CD14-positive monocyte (primary cell): Measurements from ENCODE around the gene RANGRF. TPM values are rescaled to one million over a fixed set of nuclear protein-coding genes. Genes with fewer than 3 reads are reported as not detected.

Experiments
- DNase-seq, 3 donors: peaks; one replicate each; pipeline ENCODE4 v3.0.0-alpha.2; 2011 to 2022
- H2AFZ ChIP-seq: 2 replicates; pipeline ENCODE4 v1.6.0; 2012; ENCODE audit warnings: mild to moderate bottlenecking, low read depth, low read length, inconsistent platforms; ENCODE audit not compliant: insufficient read depth, poor library complexity, severe bottlenecking
- H3K27ac ChIP-seq, 2 donors: 1 replicate in 1 of 2; 2 replicates in 1 of 2; pipeline ENCODE4 v1.5.1; 2012 to 2013; ENCODE audit warnings: low read length in 2 of 2, control low read depth in 1 of 2, inconsistent platforms in 1 of 2, low read depth in 1 of 2, mild to moderate bottlenecking in 1 of 2
- H3K27me3 ChIP-seq, 2 donors: one replicate each; pipeline versions ENCODE4 v1.6.0 to v1.6.1; 2011 to 2013; ENCODE audit warnings: low read length in 2 of 2; ENCODE audit not compliant: control insufficient read depth in 2 of 2, insufficient read depth in 2 of 2
- H3K36me3 ChIP-seq, 2 donors: replicated peaks in 1 of 2; 1 replicate in 1 of 2; 2 replicates in 1 of 2; pipeline versions ENCODE4 v1.5.1 to v1.6.1; 2012 to 2013; ENCODE audit warnings: low read length in 2 of 2, control low read depth in 1 of 2, inconsistent platforms in 1 of 2, mild to moderate bottlenecking in 1 of 2; ENCODE audit not compliant: insufficient read depth in 2 of 2, control insufficient read depth in 1 of 2
- H3K4me1 ChIP-seq, 2 donors: 1 replicate in 1 of 2; 2 replicates in 1 of 2; pipeline versions ENCODE4 v1.5.1 to v1.6.1; 2012 to 2013; ENCODE audit warnings: low read length in 2 of 2, control low read depth in 1 of 2, inconsistent platforms in 1 of 2, mild to moderate bottlenecking in 1 of 2, moderate library complexity in 1 of 2; ENCODE audit not compliant: insufficient read depth in 2 of 2, control insufficient read depth in 1 of 2
- H3K4me2 ChIP-seq: replicated peaks from 2 replicates; pipeline ENCODE3; 2012; ENCODE audit warnings: low read length, moderate library complexity, mild to moderate bottlenecking; ENCODE audit not compliant: poor library complexity, severe bottlenecking; ENCODE audit errors: extremely low read depth
- H3K4me3 ChIP-seq, 3 experiments: fragments of 200-600 bp in 1 of 3; sonication (generic) in 1 of 3; replicated peaks in 1 of 3; 1 replicate in 2 of 3; 2 replicates in 1 of 3; pipeline ENCODE4 v1.5.1; 2011 to 2013; ENCODE audit warnings: low read length in 3 of 3, mild to moderate bottlenecking in 3 of 3, control low read depth in 2 of 3, low read depth in 2 of 3, inconsistent platforms in 1 of 3, moderate library complexity in 1 of 3
- H3K79me2 ChIP-seq: 2 replicates; pipeline ENCODE4 v1.6.0; 2012; ENCODE audit warnings: mild to moderate bottlenecking, control low read depth, inconsistent platforms, low read length, moderate library complexity; ENCODE audit not compliant: insufficient read depth
- H3K9ac ChIP-seq: 2 replicates; pipeline ENCODE4 v1.6.0; 2017; ENCODE audit warnings: low read length, mild to moderate bottlenecking; ENCODE audit not compliant: insufficient read depth, poor library complexity, severe bottlenecking
- H3K9me3 ChIP-seq, 2 donors: replicated peaks in 1 of 2; 1 replicate in 1 of 2; 2 replicates in 1 of 2; pipeline versions ENCODE4 v1.5.1 to v1.6.1; 2012 to 2013; ENCODE audit warnings: low read length in 2 of 2, control low read depth in 1 of 2; ENCODE audit not compliant: control insufficient read depth in 1 of 2, insufficient read depth in 1 of 2
- H4K20me1 ChIP-seq: 2 replicates; pipeline ENCODE4 v1.6.0; 2012; ENCODE audit warnings: mild to moderate bottlenecking, low read length, control low read depth, moderate library complexity; ENCODE audit not compliant: insufficient read depth
- H3K27ac Mint-ChIP-seq, 7 donors: one replicate each; pipeline ENCODE4 v1.8.0; 2020; ENCODE audit warnings: mild to moderate bottlenecking in 7 of 7, mixed read lengths in 7 of 7, moderate library complexity in 6 of 7, inconsistent platforms in 2 of 7
- H3K27me3 Mint-ChIP-seq, 3 donors: one replicate each; pipeline ENCODE4 v1.8.0; 2021 to 2022; ENCODE audit warnings: low read depth in 3 of 3, mild to moderate bottlenecking in 3 of 3, mixed read lengths in 3 of 3, moderate library complexity in 3 of 3, inconsistent platforms in 1 of 3
- H3K36me3 Mint-ChIP-seq, 2 donors: one replicate each; pipeline ENCODE4 v1.8.0; 2020; ENCODE audit warnings: mixed read lengths in 2 of 2, inconsistent platforms in 1 of 2, mild to moderate bottlenecking in 1 of 2
- H3K4me1 Mint-ChIP-seq: one replicate; pipeline ENCODE4 v1.8.0; 2020; ENCODE audit warnings: mild to moderate bottlenecking, mixed read lengths
- H3K4me3 Mint-ChIP-seq, 2 donors: one replicate each; pipeline ENCODE4 v1.8.0; 2020; ENCODE audit warnings: mild to moderate bottlenecking in 2 of 2, mixed read lengths in 2 of 2, moderate library complexity in 1 of 2
- H3K9me3 Mint-ChIP-seq, 7 donors: one replicate each; pipeline ENCODE4 v1.8.0; 2020 to 2022; ENCODE audit warnings: mixed read lengths in 7 of 7, mild to moderate bottlenecking in 6 of 7, moderate library complexity in 6 of 7, inconsistent platforms in 2 of 7
- CTCF ChIP-seq: fragments of 200-600 bp; IDR thresholded peaks from one replicate; pipeline ENCODE4 v1.8.0; 2022; ENCODE audit warnings: antibody characterized with exemption, mild to moderate bottlenecking
- WGBS: methylation state at CpG from one replicate; pipeline ENCODE4 v1.1.5; 2013; ENCODE audit warnings: missing lambda C conversion rate; ENCODE audit not compliant: insufficient coverage; 5-methylcytosine and 5-hydroxymethylcytosine counted together
- intact Hi-C, 2 donors: fragments of 100-400 bp; cut with micrococcal nuclease; formaldehyde crosslinking; loops; one replicate each; pipeline versions ENCODE4 v1.15.0 to v1.15.1; 2023
- polyA plus RNA-seq, 3 donors: library from polyadenylated mRNA; depleted of rRNA in 1 of 3; unstranded in 2 of 3; stranded (reverse) in 1 of 3; fragments of 300-500 nt in 2 of 3; fragments of >200 nt in 1 of 3; fragmentation: Illumina TruSeq in 2 of 3; gene quantifications; 1 replicate in 2 of 3; 2 replicates in 1 of 3; pipeline ENCODE4 v1.2.3, GENCODE V29; 2012 to 2021

Gene RANGRF
- polyA plus RNA-seq, 3 donors = 27.3 to 34.3 (median 31.7) TPM

- no peaks in the 10 kb centered on the region for H3K9me3 Mint-ChIP-seq
- intact Hi-C loops = loop anchor here (2.0 to 5.0 kb wide), 3 partner anchors 35 to 85 kb away; partner anchors contain the start of genes CTC1 (in 1 of the 2) and PFAS (in 1 of the 2)
- DNase-seq = no peak
- H2AFZ ChIP-seq = peak overlapping the region; percentile 93
- H3K27ac Mint-ChIP-seq = peak overlapping the region; percentile 89 to 97 (median 95)
- H3K9ac ChIP-seq = peak overlapping the region; percentile 79
- no peaks in the 10 kb centered on the region for H3K36me3 ChIP-seq
- H3K4me3 ChIP-seq = peak overlapping the region; percentile 76 to 90 (median 84)
- H3K27me3 ChIP-seq = no peaks in the 10 kb centered on the region
- no peak for TF ChIP-seq CTCF
- H3K4me3 Mint-ChIP-seq = peak overlapping the region; percentile 93 to 96
- peaks cover 10 to 12% of the 10 kb centered on the region in 2 donors for H3K36me3 Mint-ChIP-seq
- H3K79me2 ChIP-seq = peaks cover 26% of the 10 kb centered on the region
- H3K4me1 Mint-ChIP-seq = peaks cover 42% of the 10 kb centered on the region
- H3K4me2 ChIP-seq = peak overlapping the region; percentile 87
- peaks cover 0 to 1% (median 0%) of the 10 kb centered on the region in 3 donors for H3K27me3 Mint-ChIP-seq
- no peaks in the 10 kb centered on the region for H4K20me1 ChIP-seq
- WGBS = 50% methylated on average over 13 of the region's 19 CpGs
- no peaks in the 10 kb centered on the region for H3K9me3 ChIP-seq
- peak overlapping the region; percentile 77 to 84 for H3K27ac ChIP-seq
- H3K4me1 ChIP-seq = peaks cover 27 to 40% of the 10 kb centered on the region in 2 donors
Measured at GRCh38 chr17:8287651-8288335, 677 bp upstream of the RANGRF start.

GRCh38 chr17:8289103-8289397, 580 bp downstream of the RANGRF start:
- H3K27ac ChIP-seq = peak overlapping the region in 1 of 2 donors; percentile 84
- no peaks in the 10 kb centered on the region for H3K27me3 ChIP-seq
- Mint-ChIP-seq H3K9me3 (no peaks in the 10 kb centered on the region), H3K27me3 (peaks cover 0 to 1% (median 0%) of the 10 kb centered on the region in 3 donors), H3K27ac (peak overlapping the region; percentile 89 to 97 (median 95)), H3K4me1 (peaks cover 48% of the 10 kb centered on the region), H3K4me3 (peak overlapping the region; percentile 93 to 96), H3K36me3 (peaks cover 10 to 12% of the 10 kb centered on the region in 2 donors)
- peak overlapping the region; percentile 76 to 90 (median 84) for H3K4me3 ChIP-seq
- peaks cover 26% of the 10 kb centered on the region for H3K79me2 ChIP-seq
- H3K36me3 ChIP-seq = no peaks in the 10 kb centered on the region
- WGBS = 36% methylated on average over 1 of the region's 17 CpGs
- H3K4me2 ChIP-seq = peak overlapping the region; percentile 87
- intact Hi-C loops = loop anchor here (2.0 to 5.0 kb wide), 3 partner anchors 37 to 87 kb away; partner anchors contain the start of genes CTC1 (in 1 of the 2) and PFAS (in 1 of the 2)
- H3K9ac ChIP-seq = peak overlapping the region; percentile 79
- H4K20me1 ChIP-seq = no peaks in the 10 kb centered on the region
- no peaks in the 10 kb centered on the region for H3K9me3 ChIP-seq
- no peak for TF ChIP-seq CTCF
- H3K4me1 ChIP-seq = peaks cover 31 to 44% of the 10 kb centered on the region in 2 donors
- H2AFZ ChIP-seq = peak overlapping the region; percentile 93
- no peak for DNase-seq
